ENCODE results near the gene VPS35L. TPM values are rescaled to one million over a fixed set of nuclear protein-coding genes. Genes with fewer than 3 reads are reported as not detected.

The VPS35L gene
- total and polyA plus RNA-seq, 2 of the 13 experiments (the other 11 are each of a cell fraction or from before 2014, with no cell fraction given): 1.4 to 1.6 TPM

DNA sequence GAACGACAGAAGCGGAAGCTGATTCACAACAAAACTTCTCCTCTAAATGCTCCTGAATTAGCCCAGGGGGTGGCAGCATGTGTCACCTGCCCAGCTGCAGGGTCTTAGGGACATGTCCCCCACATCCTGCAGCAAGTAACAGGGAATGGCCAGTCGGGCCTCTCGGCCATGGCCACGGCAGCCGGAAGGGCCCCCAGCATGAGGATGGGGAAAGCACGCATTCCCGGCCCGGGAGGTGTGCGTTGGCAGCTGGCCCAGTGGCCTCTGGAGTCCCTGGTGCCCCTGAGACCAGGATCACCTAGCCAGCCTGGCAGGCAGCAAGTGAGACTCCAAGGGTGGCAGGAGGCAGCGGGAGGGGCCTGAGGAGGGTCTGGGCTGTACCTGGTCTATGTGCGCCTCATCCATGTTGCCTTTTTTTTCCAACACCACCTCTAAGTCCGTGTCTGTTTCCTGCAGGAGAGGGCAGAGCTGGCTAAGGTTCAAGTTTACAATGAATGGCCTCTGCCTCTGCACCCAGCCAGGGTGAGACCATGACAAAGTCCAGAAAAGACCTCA is 155.6 kb downstream of the VPS35L start (continued):
- 0 out of 2 replicates have a peak, but pooled peaks have one; percentile 42 for TF ChIP-seq MZF1 (CRISPR knock-in tag; IDR thresholded peaks at IDR 0.05; ENCODE audit: borderline replicate concordance)
- TF ChIP-seq MXI1 (IDR thresholded peaks at IDR 0.05; ENCODE audit: borderline replicate concordance, low read depth, low read length): peak; percentile 13; the same call in 1 of the 3 replicates

DNA sequence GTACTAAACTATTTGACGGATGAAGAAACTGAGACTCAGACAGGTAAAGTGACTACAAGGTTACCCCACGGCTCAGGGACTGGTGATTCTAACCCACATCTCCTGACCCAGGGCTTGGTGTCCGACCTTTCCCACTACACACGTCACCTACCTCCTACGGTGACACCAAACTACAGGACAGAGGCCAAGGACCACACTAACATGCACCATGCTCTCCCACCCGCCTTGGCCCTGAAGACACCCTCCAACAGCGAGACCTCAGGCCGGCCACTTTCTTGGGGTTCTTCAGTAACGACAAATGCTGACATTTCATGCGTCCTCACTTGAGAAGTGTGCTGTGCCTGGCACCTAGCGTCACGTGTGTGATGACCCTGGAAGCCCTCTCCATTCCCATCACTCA is 156.1 kb downstream of the VPS35L start:
- Histone ChIP-seq H3K79me2 (ENCODE audit: insufficient read depth, low read length) (peaks cover 18% of the 10 kb centered on the region), H2AFZ (ENCODE audit: low read length) (no peak overlapping the region), H3K4me2 (ENCODE audit: low read depth, low read length) (peak overlapping the region; percentile 51), H3K4me1 (ENCODE audit: insufficient read depth, low read length) (peaks cover 35% of the 10 kb centered on the region), H3K9me3 (ENCODE audit: low read length) (no peaks in the 10 kb centered on the region), H4K20me1 (ENCODE audit: insufficient read depth, low read length) (peaks cover 4% of the 10 kb centered on the region), H3K9ac (ENCODE audit: insufficient read depth, low read depth, low read length) (0 out of 2 replicates have a peak overlapping the region, but pooled peaks have one; percentile 13), H3K4me3 (replicated peaks in 1 of 3; ENCODE audit: insufficient read depth in 1 of 3, low read depth in 2 of 3, low read length in 3 of 3) (no peak overlapping the region), H3K27me3 (ENCODE audit: control insufficient read depth in 1 of 2, insufficient read depth in 2 of 2, low read length in 2 of 2) (no peaks in the 10 kb centered on the region), H3K27ac (ENCODE audit: extremely low read length, insufficient read depth, low read length) (peak overlapping the region; percentile 47), H3K36me3 (replicated peaks in 1 of 2; ENCODE audit: control insufficient read depth in 1 of 2, insufficient read depth in 2 of 2, low read length in 2 of 2) (peaks cover 45 to 54% of the 10 kb centered on the region in 2 experiments)
- 95% methylated on average over 12 of the region's 12 CpGs for WGBS (ENCODE audit: low lambda C conversion rate)
- POLR2A ChIA-PET: no interaction called here
- peak; percentile 8 for ATAC-seq
- BruUV-seq (replicated peaks): no TSS peak
- in situ Hi-C loops (cut with HindIII; ENCODE audit: extremely low pct_ligation_motif_present, low pct_unique_long_range_greater_than_20kb): no loop called here
- CTCF ChIA-PET (ENCODE audit: low intra/inter-chr PET ratio, low total read pairs): no interaction called here
- intact Hi-C loops (cut with micrococcal nuclease; ENCODE audit: unreplicated experiment): no loop called here
- no peak for FAIRE-seq
- no peak for DNase-seq (ENCODE audit: low spot score)
- TF ChIP-seq, protein P1, sequence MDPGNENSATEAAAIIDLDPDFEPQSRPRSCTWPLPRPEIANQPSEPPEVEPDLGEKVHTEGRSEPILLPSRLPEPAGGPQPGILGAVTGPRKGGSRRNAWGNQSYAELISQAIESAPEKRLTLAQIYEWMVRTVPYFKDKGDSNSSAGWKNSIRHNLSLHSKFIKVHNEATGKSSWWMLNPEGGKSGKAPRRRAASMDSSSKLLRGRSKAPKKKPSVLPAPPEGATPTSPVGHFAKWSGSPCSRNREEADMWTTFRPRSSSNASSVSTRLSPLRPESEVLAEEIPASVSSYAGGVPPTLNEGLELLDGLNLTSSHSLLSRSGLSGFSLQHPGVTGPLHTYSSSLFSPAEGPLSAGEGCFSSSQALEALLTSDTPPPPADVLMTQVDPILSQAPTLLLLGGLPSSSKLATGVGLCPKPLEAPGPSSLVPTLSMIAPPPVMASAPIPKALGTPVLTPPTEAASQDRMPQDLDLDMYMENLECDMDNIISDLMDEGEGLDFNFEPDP (CRISPR knock-in tag; conservative IDR thresholded peaks at IDR 0.05): 0 out of 2 replicates have a peak, but pooled peaks have one; percentile 63
- TF ChIP-seq AHR (CRISPR knock-in tag; IDR thresholded peaks at IDR 0.05): peak; percentile 48; the same call in 1 of the 2 replicates
- TF ChIP-seq ZNF30 (CRISPR knock-in tag; IDR thresholded peaks at IDR 0.05): peak; percentile 71; the same call in 1 of the 2 replicates
- 0 out of 2 replicates have a peak, but pooled peaks have one; percentile 41 for TF ChIP-seq ZNF720 (CRISPR knock-in tag; IDR thresholded peaks at IDR 0.05)
- TF ChIP-seq MYNN (CRISPR knock-in tag; IDR thresholded peaks at IDR 0.05; ENCODE audit: low read depth): no peak
- TF ChIP-seq ZKSCAN8 (CRISPR knock-in tag; IDR thresholded peaks at IDR 0.05; ENCODE audit: borderline replicate concordance): no peak
- no peak for TF ChIP-seq BRF2 (CRISPR knock-in tag; IDR thresholded peaks at IDR 0.05)
- no peak for TF ChIP-seq ELF4 (CRISPR knock-in tag; IDR thresholded peaks at IDR 0.05; ENCODE audit: borderline replicate concordance)
- peak; percentile 14 for TF ChIP-seq TEAD3 (CRISPR knock-in tag; optimal IDR thresholded peaks at IDR 0.05; ENCODE audit: borderline replicate concordance)
- no peak for TF ChIP-seq ZNF747 (CRISPR knock-in tag; IDR thresholded peaks at IDR 0.05; ENCODE audit: borderline replicate concordance)
- TF ChIP-seq REST (IDR thresholded peaks at IDR 0.05; ENCODE audit: borderline replicate concordance in 1 of 2, low read depth in 1 of 2, low read length in 2 of 2): no peak
- TF ChIP-seq MNT (IDR thresholded peaks at IDR 0.05): no peak

Measured in HepG2 (cell line).